Activated CD4-positive, alpha-beta T cell treated with anti-CD3 and anti-CD28 coated beads for 36 hours (primary cell): ENCODE results near the gene DAW1. TPM values are rescaled to one million over a fixed set of nuclear protein-coding genes. Genes with fewer than 3 reads are reported as not detected.
"Not testable (repeated sequence)": the region's sequence is repeated elsewhere in the genome, so short reads cannot be mapped to it uniquely, and the experiment has no call there.

Experiments
- ATAC-seq: fragments of 200-7000 bp; cut with Tn5 transposase; one replicate; pipeline ENCODE4 v1.10.0; 2021; ENCODE audit warnings: mild to moderate bottlenecking, moderate library complexity
- CTCF ChIA-PET: fragments of 350-600 bp; sonication (Branson Sonifier 250); formaldehyde crosslinking; loops from one replicate; lab custom pipeline; 2021; ENCODE audit warnings: antibody characterized with exemption; lab: Charles Lee
- POLR2A ChIA-PET: fragments of 350-600 bp; sonication (Branson Sonifier 250); formaldehyde crosslinking; loops from one replicate; lab custom pipeline; 2021; ENCODE audit warnings: antibody characterized with exemption, inconsistent platforms; lab: Charles Lee
- DNase-seq: peaks from one replicate; pipeline ENCODE4 v3.0.0-alpha.2; 2020
- H3K27ac Mint-ChIP-seq: one replicate; pipeline ENCODE4 v1.8.0; 2021; ENCODE audit warnings: mixed read lengths
- H3K27me3 Mint-ChIP-seq: one replicate; pipeline ENCODE4 v1.8.0; 2021; ENCODE audit warnings: mixed read lengths
- H3K36me3 Mint-ChIP-seq: one replicate; pipeline ENCODE4 v1.8.0; 2021; ENCODE audit warnings: low read depth, mixed read lengths
- H3K4me1 Mint-ChIP-seq: one replicate; pipeline ENCODE4 v1.8.0; 2021; ENCODE audit warnings: mixed read lengths
- H3K4me3 Mint-ChIP-seq: one replicate; pipeline ENCODE4 v1.8.0; 2021; ENCODE audit warnings: mild to moderate bottlenecking, moderate library complexity, mixed read lengths
- H3K9me3 Mint-ChIP-seq: one replicate; pipeline ENCODE4 v1.8.0; 2021; ENCODE audit warnings: low read depth, mixed read lengths
- intact Hi-C, 2 experiments: fragments of 100-400 bp; cut with DNase I in 1 of 2; cut with micrococcal nuclease in 1 of 2; formaldehyde crosslinking; loops; one replicate each; pipeline versions ENCODE4 v1.14.2 to v1.15.1; 2022 to 2024; cut with DNase I, micrococcal nuclease
- total RNA-seq, 2 experiments: library from RNA; stranded (reverse); gene quantifications; one replicate each; pipeline ENCODE4 v1.2.3, GENCODE V29; 2021

Gene DAW1
- total RNA-seq, 2 experiments from 2014 or later: not detected

GRCh38 chr2:227921648-227922047 is 50.2 kb downstream of the DAW1 start:
- intact Hi-C loops: no loop called here
- ChIA-PET POLR2A (no interaction called here), CTCF (interaction anchor here (0.6 kb wide), 1 partner anchor 269 kb away, joined by 3 read pairs; no protein-coding TSS in a partner anchor)
- H3K27ac Mint-ChIP-seq: no peak overlapping the region
- peaks cover 2% of the 10 kb centered on the region for H3K27me3 Mint-ChIP-seq
- DNase-seq (no peak), ATAC-seq (no peak)
- H3K4me3 Mint-ChIP-seq: no peak overlapping the region
- no peaks in the 10 kb centered on the region for H3K9me3 Mint-ChIP-seq
- H3K36me3 Mint-ChIP-seq: no peaks in the 10 kb centered on the region
- H3K4me1 Mint-ChIP-seq: no peaks in the 10 kb centered on the region

- Mint-ChIP-seq H3K27ac (no peak overlapping the region), H3K4me1 (no peaks in the 10 kb centered on the region), H3K36me3 (no peaks in the 10 kb centered on the region), H3K27me3 (peaks cover 5% of the 10 kb centered on the region), H3K4me3 (no peak overlapping the region), H3K9me3 (peaks cover 1% of the 10 kb centered on the region)
- intact Hi-C loops: loop anchor here in 1 of 2 experiments (10.0 kb wide), 1 partner anchor 723 kb away; no protein-coding TSS in a partner anchor
- DNase-seq (no peak), ATAC-seq (no peak)
- ChIA-PET CTCF (interaction anchor here (0.6 kb wide), 1 partner anchor 42 kb away, joined by 3 read pairs; no protein-coding TSS in a partner anchor), POLR2A (no interaction called here)
Measured at GRCh38 chr2:227932001-227932400, 60.6 kb downstream of the DAW1 start.

- POLR2A ChIA-PET: no interaction called here
- intact Hi-C loops: loop anchor here in 1 of 2 experiments (10.0 kb wide), 1 partner anchor 722 kb away; no protein-coding TSS in a partner anchor
- H3K4me1 Mint-ChIP-seq: no peaks in the 10 kb centered on the region
- no peaks in the 10 kb centered on the region for H3K9me3 Mint-ChIP-seq
- DNase-seq: no peak
- H3K36me3 Mint-ChIP-seq: no peaks in the 10 kb centered on the region
- ATAC-seq: no peak
- no peak overlapping the region for H3K27ac Mint-ChIP-seq
- peaks cover 7% of the 10 kb centered on the region for H3K27me3 Mint-ChIP-seq
- CTCF ChIA-PET: interaction anchor here (0.6 kb wide), 1 partner anchor 42 kb away, joined by 3 read pairs; no protein-coding TSS in a partner anchor
- no peak overlapping the region for H3K4me3 Mint-ChIP-seq
Measured at GRCh38 chr2:227932403-227932802, 61.0 kb downstream of the DAW1 start.

GRCh38 chr2:227933884-227934283 is 62.5 kb downstream of the DAW1 start:
- no peaks in the 10 kb centered on the region for H3K9me3 Mint-ChIP-seq
- no peak overlapping the region for H3K27ac Mint-ChIP-seq
- H3K4me1 Mint-ChIP-seq: no peaks in the 10 kb centered on the region
- H3K36me3 Mint-ChIP-seq: no peaks in the 10 kb centered on the region
- DNase-seq (no peak), ATAC-seq (no peak)
- intact Hi-C loops: loop anchor here in 1 of 2 experiments (10.0 kb wide), 1 partner anchor 721 kb away; no protein-coding TSS in a partner anchor
- CTCF ChIA-PET: no interaction called here
- POLR2A ChIA-PET: no interaction called here
- no peak overlapping the region for H3K4me3 Mint-ChIP-seq
- peaks cover 9% of the 10 kb centered on the region for H3K27me3 Mint-ChIP-seq

GRCh38 chr2:227936249-227936648 is 64.8 kb downstream of the DAW1 start:
- POLR2A ChIA-PET, H3K36me3 Mint-ChIP-seq, H3K4me3 Mint-ChIP-seq, H3K4me1 Mint-ChIP-seq, H3K9me3 Mint-ChIP-seq, H3K27ac Mint-ChIP-seq, ATAC-seq, CTCF ChIA-PET, DNase-seq: not testable (repeated sequence)
- intact Hi-C loops: loop anchor here in 1 of 2 experiments (10.0 kb wide), 1 partner anchor 719 kb away; no protein-coding TSS in a partner anchor
- H3K27me3 Mint-ChIP-seq: peaks cover 15% of the 10 kb centered on the region

- ATAC-seq (no peak), DNase-seq (peak; percentile 27)
- Mint-ChIP-seq H3K36me3 (no peaks in the 10 kb centered on the region), H3K27ac (no peak overlapping the region), H3K9me3 (no peaks in the 10 kb centered on the region), H3K4me3 (no peak overlapping the region), H3K4me1 (no peaks in the 10 kb centered on the region), H3K27me3 (peaks cover 17% of the 10 kb centered on the region)
- POLR2A ChIA-PET: no interaction called here
- intact Hi-C loops: loop anchor here in 1 of 2 experiments (10.0 kb wide), 1 partner anchor 715 kb away; no protein-coding TSS in a partner anchor
- CTCF ChIA-PET: interaction anchor here (0.7 kb wide), 3 partner anchors 99 to 808 kb away, joined by 3 to 5 read pairs (median 4); no protein-coding TSS in a partner anchor
Measured at GRCh38 chr2:227939271-227940027, 68.0 kb downstream of the DAW1 start.

- Mint-ChIP-seq H3K4me3 (no peak overlapping the region), H3K36me3 (no peaks in the 10 kb centered on the region), H3K27me3 (peaks cover 12% of the 10 kb centered on the region), H3K4me1 (no peaks in the 10 kb centered on the region), H3K27ac (no peak overlapping the region), H3K9me3 (peaks cover 1% of the 10 kb centered on the region)
- DNase-seq (peak; percentile 5), ATAC-seq (peak; percentile 57)
- intact Hi-C loops: no loop called here
- CTCF ChIA-PET: no interaction called here
- POLR2A ChIA-PET: no interaction called here
Measured at GRCh38 chr2:227942021-227942420, 70.6 kb downstream of the DAW1 start.

- peaks cover 8% of the 10 kb centered on the region for H3K27me3 Mint-ChIP-seq
- peaks cover 1% of the 10 kb centered on the region for H3K9me3 Mint-ChIP-seq
- POLR2A ChIA-PET: no interaction called here
- intact Hi-C loops: no loop called here
- no peak overlapping the region for H3K4me3 Mint-ChIP-seq
- no peaks in the 10 kb centered on the region for H3K36me3 Mint-ChIP-seq
- CTCF ChIA-PET: no interaction called here
- H3K27ac Mint-ChIP-seq: no peak overlapping the region
- no peak for ATAC-seq
- no peaks in the 10 kb centered on the region for H3K4me1 Mint-ChIP-seq
- no peak for DNase-seq
Measured at GRCh38 chr2:227942965-227943364, 71.5 kb downstream of the DAW1 start.

GRCh38 chr2:227960317-227960716 is 88.9 kb downstream of the DAW1 start:
- H3K4me3 Mint-ChIP-seq: no peak overlapping the region
- no peak overlapping the region for H3K27ac Mint-ChIP-seq
- intact Hi-C loops: no loop called here
- H3K9me3 Mint-ChIP-seq: peaks cover 3% of the 10 kb centered on the region
- CTCF ChIA-PET: no interaction called here
- DNase-seq (no peak), ATAC-seq (no peak)
- no peaks in the 10 kb centered on the region for H3K27me3 Mint-ChIP-seq
- POLR2A ChIA-PET: no interaction called here
- no peaks in the 10 kb centered on the region for H3K4me1 Mint-ChIP-seq
- no peaks in the 10 kb centered on the region for H3K36me3 Mint-ChIP-seq

- Mint-ChIP-seq H3K27ac (no peak overlapping the region), H3K36me3 (no peaks in the 10 kb centered on the region), H3K4me3 (no peak overlapping the region), H3K4me1 (no peaks in the 10 kb centered on the region), H3K27me3 (no peaks in the 10 kb centered on the region), H3K9me3 (no peaks in the 10 kb centered on the region)
- intact Hi-C loops: no loop called here
- ChIA-PET POLR2A (no interaction called here), CTCF (no interaction called here)
- no peak for ATAC-seq
- no peak for DNase-seq
Measured at GRCh38 chr2:227971619-227972230, 100.3 kb downstream of the DAW1 start.

GRCh38 chr2:227973241-227973640 is 101.8 kb downstream of the DAW1 start:
- H3K9me3 Mint-ChIP-seq: no peaks in the 10 kb centered on the region
- DNase-seq: no peak
- no peaks in the 10 kb centered on the region for H3K4me1 Mint-ChIP-seq
- H3K27ac Mint-ChIP-seq: no peak overlapping the region
- H3K27me3 Mint-ChIP-seq: no peaks in the 10 kb centered on the region
- ChIA-PET POLR2A (no interaction called here), CTCF (no interaction called here)
- intact Hi-C loops: no loop called here
- no peak for ATAC-seq
- H3K4me3 Mint-ChIP-seq: no peak overlapping the region
- H3K36me3 Mint-ChIP-seq: no peaks in the 10 kb centered on the region
